NCI-H510A (cell line): ENCODE measurements around the gene VSTM2L.

Source experiments
- DNase-seq: peaks from one replicate; lab custom pipeline; 2025; lab: John Stamatoyannopoulos, UW

Gene VSTM2L

DNA sequence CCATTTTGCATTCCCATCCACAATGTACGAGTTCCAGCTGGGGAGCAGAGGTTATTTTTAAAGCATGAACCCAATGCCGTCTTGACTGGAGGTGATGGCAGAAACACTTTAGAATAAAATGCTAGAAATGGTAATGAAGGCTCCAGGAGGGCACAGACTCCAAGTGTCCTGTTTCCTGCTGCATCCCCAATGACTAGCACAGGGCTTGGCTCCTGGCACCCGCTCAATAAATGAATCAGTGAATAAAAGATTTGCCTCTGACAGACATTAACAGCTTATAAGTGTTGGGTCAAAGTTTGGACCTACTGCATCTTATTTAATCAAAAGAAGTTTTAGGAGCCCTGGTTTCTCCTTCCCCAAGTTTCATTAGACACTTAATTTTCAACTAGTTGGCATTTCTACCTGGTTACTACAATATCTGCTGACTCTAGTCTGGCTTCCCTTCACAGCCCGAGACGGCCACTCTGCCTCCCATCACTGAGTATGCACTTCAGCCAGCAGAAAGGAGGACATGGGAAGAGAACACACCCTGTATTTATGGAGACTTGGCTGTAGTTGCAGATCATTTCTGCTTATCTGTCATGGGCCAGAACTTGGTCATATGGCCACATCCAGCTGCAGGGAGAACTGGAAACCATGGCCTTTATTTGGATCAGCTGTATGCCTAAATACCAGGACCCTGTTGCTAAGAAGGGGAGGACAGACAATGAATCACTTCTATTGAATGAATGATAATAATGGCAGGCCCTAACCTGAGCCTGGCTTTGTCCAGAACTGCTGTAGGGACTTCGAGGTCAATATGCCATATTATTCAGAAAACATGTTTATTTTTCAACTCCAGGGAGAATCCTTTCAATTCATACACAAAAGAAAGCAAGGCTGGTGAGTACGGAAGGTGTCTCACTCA, 67.3 kb downstream of the VSTM2L start:
- DNase-seq: no peak

DNA sequence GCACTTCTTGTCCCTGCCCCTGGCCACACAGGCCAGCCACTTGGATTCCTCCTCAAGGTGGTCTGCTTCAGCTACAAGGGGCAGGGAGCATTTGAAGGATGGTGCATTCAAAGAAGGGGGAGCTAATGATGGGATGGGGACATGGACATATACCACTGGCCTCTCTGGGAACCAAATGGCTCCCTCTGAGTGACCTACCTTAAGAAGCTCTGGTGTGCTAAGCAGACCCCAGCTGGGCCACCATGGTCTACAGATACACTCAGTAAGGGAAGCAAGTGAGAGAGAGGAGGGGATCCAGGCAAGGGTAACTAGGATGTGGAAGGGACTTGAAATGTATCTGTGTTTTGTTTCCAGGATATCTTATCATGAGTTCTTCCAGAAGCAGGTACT, 67.9 kb downstream of the VSTM2L start:
- DNase-seq: no peak

DNA sequence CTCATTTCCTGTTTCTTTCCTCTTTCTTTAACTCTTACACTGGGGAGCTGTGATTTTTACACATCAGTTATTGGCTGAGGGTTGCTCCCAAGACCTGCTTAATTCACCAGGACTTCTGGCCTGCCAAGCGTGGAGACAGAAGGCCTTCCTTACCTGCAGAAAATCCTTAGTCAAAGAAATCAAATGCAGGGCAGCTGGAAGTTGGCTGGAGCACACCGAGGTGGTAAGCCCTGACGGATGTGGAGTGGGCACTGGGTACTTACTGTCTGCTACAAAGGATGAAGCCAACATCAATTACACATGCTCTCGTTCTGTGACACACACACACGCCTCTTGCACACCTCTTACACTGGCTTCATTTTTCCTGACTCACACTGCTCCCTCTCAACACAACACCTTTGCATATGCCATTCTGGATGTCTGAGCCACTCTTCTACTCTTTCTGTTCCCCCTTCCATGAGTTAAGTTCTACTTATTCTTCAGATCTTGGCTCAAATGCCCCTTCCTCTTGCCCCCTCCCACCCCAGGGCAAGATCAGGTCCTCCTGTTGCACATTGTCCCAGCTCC, 68.7 kb downstream of the VSTM2L start:
- no peak for DNase-seq

DNA sequence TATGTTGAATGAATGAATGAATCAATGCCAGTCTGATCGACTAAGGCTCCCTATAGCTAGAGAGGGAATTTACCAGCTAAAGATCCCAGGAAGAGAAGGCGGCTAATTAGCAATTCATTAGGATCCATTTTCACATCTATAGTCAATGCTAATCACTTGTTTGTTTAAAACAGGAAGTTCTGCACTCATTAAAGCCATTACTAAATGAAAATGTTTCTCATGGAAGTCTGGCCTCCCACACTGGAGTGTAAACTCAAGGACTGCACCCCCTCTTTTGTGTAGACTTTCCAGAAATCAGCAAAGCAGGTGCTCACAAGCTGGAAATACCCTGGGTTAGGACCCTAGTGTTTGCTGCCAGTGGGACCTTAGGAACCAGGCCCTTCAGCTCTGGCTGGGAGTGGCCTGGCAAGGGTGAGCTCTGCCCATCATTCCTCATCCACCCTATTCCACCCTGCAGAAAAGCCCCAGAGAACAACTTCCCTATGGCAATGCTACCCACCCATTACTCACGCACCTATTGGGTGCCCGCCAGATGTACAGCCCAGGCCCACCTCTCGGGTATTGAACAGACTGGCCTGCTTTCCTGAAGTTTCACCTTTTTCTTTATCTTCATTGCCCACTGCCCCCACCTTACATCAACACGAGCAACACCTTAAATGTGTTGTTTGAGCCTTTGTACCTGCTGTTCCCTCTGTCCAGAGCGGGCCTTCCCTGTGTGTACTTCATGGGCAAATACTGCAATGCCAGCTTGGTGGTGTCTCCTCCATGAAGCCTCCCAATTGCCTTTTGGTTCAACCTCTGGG, 69.5 kb downstream of the VSTM2L start:
- DNase-seq: no peak

DNA sequence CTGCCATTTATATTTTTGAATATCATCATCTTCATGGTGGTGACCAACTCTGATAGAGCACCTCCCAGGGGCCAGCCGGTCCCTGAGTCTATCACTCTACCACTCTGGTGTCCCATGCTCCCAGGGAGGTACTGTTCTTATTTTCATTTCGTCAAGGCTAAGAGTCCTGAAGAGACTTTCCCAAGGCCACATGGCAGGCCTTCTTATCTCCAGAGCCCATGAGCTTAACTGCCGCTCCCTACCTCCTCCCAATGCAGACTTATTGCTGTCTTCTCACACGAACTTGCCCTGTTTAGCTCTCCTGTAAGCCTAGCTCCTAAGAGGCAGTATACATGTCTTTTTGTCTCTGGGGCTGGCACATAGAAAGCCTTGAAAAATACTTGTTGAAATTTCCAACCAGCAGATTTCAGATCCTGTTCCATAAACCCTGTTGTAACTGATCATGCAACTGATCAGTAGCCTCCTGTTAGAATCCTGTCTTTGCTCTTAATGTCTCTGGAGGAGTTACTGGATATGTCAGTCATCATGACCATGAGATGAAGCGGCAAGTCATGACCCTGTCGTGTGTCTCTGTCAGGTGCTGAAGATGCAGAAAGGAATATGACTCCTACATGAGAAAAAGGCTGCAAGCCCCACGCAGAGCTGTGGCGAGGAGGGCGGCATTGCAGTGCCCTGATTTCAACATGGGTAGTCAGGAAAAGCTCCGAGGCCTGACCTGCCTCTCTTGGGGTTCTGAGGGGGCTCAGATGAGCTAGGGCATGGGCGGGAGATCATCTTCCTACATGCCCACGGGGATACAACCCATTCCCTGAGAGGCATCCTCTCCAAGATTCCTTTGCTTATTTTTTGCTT, 70.4 kb downstream of the VSTM2L start:
- no peak for DNase-seq

DNA sequence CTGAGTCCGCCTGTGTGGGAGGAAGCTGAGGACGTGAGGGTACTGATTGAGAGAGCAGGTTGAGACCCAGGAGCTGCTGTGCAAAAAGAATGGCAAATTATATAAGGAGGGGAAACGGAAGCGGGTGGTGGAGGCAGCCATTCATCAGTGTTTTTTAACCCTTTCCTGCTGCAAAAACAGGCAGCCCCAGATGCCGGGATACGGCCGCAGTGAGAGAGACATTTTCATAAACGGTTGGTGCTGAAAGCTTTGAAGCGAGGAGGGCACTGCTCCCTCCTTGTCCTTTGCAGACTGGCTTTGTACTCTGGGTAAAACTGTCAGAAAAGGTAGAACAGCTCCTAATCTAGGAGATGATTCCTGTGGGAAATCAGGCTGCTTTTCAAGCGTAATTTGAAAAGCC, 74.0 kb downstream of the VSTM2L start:
- no peak for DNase-seq

DNA sequence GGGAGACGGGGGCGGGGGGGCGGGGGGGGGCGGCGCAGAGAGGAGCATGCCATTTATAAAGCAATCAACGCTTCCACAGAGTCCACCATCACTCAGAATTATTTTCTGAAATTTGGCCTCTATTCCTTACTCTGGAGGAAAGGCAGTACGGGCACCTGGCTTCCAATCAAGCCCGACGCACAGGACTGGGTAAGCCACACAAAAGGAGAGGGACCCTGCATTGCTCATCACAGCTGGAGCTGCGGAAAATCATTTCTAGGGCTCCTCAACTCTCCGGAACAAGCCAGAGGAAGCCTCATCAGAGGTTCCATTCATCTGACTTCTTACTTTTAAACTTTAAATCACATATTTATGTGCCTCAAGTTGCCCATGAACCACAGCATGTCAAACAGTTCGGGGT, 74.4 kb downstream of the VSTM2L start:
- no peak for DNase-seq

DNA sequence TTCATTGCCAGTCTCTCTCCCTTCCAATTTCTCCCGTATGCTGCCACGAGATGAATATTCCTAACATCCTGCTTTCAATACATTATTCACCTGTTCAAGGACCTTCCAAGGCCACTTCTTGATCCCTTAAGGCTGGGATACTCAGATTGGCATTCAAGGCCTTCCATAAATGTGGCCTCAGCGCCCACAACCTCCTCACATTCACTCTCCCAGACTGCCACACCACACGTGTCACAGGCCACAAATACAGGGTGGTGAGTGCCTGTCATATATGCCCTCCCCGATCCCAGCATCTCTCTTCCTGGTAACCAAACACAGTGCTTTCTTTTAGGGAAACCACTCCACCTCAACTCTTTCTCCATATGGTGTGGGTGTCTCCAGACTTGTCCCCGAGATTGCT, 74.9 kb downstream of the VSTM2L start:
- DNase-seq: no peak

DNA sequence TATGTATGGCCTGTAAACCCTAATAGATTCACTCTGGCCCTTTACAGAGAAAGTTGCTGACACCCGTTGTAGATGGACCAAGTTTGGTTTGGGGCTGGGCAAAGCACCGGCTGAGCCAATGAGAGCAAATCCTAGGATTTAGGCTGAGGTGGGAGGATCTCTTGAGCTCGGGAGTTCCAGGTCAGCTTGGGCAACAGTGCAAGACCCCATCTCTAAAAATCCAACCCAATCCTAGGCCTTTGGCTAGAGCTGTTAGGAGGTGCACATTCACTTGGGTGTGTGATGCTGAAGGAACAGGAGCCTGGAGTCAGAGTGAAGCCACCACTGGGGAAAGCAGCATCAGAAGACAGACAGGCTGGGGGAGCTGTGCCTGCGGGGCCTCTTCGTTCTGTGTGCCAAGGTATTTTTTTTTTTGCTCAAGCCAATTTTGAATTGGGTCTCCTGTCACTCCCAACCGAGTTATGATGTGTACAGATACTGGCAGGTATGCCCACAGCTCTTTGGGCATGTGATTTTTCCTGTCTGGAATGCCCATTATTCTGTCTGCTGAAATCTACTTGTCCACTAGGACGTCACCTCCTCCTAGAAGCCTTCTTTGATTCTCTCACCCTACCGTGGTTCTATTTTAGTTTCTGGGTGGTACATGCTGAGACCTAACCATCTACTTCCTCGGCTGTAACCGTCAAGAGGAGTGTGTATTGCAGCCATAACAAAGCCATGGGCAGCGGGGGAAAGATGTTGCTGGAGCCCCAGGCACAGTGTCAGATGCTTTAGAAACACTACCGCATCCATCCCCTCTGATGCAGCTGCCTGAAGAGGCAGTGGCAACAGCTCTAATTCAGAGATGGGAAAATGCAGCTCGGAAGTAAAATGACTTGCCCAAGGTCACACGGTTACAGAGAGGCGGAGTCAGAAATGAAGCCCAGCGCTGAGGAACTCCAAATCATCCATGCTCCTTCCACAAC, 76.4 kb downstream of the VSTM2L start:
- DNase-seq: no peak

DNA sequence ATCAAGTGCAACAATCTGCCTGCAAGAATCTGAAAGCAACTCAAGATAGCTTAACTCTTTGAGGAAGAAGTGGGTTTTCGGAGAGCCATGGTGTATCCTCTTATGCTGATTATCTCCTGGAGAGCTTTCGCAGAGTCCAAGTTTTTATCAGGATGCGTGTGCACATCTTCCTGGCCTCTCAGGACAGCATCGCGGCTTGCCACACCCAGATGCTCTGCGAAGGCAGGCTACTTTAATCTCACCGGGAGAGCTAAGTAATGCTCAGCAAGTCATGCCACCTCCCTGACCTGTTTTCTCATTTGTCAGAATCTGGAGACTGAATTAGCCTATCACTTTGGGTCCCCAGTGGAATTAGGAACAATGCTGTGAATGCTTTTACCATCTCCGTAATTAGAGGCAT, 77.5 kb downstream of the VSTM2L start:
- no peak for DNase-seq

DNA sequence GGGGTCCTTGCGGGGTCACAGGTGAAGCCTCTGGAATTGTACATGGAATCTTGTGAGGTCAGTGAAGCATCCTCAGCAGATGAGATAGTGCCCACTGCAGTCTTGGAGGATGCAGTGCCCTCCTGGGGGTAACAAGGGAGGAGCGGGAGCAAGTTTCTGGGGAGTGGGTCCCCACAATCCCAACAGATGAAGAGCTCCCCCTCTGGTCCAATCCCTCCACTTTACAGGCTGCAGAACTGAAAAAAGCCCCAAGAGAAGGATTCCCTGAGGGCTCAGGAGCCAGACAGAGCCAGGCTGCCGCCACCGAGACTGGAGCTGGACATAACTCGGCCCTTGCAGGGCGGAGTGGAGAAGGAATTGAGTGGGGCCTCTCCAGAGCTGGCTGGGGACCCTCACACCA, 77.9 kb downstream of the VSTM2L start:
- DNase-seq: no peak

DNA sequence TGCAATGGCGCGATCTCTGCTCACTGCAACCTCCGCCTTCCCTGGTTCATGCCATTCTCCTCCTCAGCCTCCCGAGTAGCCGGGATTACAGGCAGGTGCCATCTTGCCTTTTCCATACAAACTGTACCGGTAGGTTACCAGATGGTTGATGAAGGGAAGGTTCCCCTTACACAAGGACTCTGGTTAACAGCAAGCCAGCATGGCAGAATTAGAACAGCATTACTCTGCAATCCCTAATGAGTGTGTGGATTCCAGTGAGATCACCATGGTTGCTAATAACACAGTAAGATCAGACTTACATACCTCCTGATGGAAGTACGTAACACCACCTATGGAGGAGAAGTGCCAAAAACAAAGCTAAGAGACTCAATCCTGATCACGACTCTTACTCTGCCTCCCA, 78.6 kb downstream of the VSTM2L start:
- DNase-seq: no peak

DNA sequence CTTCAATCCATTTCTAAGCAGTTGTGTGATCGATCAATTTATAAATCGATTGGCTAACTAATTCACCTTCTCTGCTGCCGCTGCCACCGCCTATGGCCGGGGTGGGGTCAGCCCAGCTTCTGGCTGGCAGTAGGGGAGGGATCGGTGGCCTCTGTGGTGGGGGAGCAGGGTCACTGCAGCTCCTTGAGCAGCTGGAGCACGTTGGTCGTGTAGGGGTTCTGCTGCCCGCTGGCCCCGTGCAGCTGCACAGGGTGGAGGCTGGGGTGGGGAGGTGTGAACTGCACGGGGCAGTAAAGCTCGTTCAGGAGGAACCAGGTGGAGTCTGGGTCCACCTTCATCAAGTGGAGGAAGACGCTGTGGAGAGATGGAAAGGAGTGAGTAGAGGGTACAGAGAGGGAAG, 80.4 kb downstream of the VSTM2L start:
- DNase-seq: no peak

DNA sequence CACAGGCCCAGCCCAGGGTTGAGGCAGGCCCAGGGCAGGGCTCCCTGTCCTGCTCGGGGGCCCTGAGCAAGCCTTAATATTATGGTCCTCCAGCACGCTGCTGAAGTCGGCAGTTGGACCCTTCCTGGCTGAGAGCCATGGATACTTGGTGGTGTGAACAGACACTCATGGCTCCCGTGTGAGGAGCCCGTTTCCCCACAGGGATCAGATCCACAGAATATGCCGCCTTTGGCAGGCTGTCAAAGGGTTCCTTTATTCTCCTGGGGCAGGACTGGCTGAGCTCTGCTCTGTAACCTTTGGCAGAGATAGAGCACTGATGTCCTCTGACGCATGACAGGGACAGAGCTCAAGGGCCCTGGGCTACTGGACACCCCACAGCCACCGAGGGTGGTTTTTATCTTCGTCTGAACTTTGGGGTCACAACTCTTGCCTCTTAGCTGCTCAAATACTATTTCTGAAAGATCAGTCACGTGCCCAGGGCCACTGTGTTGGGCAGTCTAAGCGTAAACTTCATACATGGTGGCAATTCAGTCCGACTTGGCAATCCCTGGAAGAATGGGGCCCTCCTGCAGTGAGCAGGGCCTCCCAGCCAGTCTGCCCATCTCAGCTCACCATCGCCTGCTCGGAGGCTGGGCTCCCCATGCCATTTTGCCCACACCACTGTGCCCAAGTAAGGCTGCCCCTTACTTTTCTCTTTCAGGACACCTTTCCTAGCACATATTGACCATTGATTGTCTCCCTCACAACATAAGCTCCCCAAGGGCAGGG, 81.3 kb downstream of the VSTM2L start:
- no peak for DNase-seq

DNA sequence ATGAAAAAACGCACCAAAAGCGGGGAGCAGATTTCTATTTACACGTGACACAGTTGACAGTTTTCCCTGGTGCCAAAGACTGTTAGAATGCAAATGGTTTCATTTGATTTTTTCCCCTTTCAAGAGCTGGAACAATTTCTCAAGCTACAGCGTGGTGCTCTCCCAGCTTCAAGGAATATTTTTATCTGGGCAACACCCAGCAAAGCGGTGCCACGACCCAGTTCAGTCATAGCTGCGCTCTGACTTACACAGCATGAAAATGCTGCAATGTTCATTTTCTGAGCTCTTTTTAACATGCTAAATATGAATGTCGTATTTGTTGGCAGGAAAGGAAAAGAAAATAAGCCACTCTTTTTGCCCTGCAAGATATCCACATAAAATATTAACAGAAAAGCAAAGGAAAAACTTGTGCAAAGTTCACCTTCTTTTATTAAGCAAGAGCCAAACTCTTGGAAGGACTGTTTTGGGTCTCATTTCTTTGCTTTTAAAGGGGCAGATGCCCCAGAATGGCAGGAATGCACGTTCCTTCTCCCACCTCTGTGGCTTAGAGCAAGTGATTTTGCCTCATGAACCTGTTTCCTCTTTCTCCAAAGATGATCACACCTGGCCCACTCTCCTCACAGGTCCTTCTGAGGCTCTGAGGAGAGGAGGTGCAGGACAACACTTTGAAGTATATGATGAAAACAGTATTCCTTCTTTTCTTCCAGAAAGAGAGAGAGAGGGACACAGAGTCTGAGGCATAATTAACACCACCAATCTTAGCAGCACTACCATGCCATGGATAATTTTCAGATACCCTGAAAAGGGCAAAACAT, 83.3 kb downstream of the VSTM2L start:
- DNase-seq: no peak

DNA sequence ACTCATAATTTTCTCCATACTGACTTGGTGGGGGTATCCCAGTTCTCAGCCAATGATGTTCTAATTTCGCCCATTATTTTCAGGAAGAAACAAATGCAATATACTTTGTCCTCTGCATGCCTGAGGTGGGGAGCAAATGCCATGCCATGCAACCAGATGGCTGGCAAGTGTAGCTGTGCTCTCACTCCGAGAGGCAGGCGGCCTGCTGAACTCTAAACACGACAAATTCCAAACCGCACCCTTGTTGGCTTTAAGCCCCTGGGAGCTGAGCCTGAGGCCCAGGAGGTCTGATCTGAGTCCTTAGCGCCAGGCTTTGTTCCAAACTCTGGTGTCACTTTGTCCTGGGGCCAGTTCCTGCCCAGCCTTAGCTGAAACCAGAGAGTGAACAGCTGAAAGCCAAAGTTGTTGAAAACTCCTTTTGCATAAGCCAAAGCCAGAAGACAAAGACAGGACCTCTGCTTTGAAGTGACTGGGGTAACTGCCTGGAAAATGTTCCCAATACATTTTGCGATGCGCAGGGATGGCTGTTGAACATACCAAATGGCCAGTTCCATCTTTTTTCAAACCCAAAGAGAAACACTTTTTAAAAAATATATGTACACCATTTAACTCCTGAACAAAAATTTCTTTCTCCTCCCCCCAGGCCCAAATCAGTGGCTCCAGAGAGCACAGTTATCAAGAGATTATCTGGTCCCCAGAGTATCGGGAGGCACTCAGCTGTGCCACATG, 84.1 kb downstream of the VSTM2L start:
- no peak for DNase-seq

DNA sequence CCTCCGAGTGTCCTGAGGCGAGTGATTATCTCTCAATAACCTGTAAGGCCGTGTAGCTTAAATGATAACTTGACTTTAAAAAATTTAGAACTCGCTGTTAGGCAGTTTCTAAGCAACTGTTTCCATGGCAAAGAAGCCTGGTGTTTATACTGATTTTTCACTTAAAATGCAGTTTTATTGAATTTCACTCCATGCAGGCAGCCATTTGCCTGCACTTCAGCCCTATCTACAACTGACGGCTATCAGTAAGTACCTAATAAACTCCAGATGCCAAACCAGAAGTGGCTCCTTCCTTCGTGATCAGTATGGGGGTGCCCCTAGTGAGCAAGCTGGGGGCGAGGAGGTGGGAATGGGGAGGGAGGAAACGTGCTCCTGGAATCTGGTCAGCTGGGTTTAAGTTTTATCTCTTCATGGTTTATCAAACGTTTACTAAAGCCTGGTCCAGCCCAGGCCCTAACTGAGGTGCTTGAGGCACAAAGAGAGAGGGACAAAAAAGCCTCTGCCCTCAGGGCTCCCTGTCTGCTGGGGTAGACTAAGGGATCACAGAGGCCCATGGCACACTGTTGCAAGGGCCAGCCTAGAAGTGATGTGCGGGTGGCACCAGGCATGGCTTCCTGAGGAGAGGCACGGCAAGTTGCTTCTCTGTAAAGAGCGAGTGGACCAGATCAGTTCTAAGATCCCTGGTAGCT, 84.8 kb downstream of the VSTM2L start:
- no peak for DNase-seq
